HG03354 (cell line): ENCODE measurements around the gene MAN1C1.
"Not testable (repeated sequence)": the region's sequence is repeated elsewhere in the genome, so short reads cannot be mapped to it uniquely, and the experiment has no call there.

Source experiments
- ATAC-seq: cut with Tn5 transposase; IDR thresholded peaks from one replicate; pipeline ENCODE4 v1.9.1; 2021; ENCODE audit warnings: mild to moderate bottlenecking; ENCODE audit not compliant: unreplicated experiment, poor library complexity, severe bottlenecking

Gene MAN1C1

GRCh38 chr1:25581764-25582163, 34.8 kb upstream of the MAN1C1 start:
- ATAC-seq, result no peak

DNA sequence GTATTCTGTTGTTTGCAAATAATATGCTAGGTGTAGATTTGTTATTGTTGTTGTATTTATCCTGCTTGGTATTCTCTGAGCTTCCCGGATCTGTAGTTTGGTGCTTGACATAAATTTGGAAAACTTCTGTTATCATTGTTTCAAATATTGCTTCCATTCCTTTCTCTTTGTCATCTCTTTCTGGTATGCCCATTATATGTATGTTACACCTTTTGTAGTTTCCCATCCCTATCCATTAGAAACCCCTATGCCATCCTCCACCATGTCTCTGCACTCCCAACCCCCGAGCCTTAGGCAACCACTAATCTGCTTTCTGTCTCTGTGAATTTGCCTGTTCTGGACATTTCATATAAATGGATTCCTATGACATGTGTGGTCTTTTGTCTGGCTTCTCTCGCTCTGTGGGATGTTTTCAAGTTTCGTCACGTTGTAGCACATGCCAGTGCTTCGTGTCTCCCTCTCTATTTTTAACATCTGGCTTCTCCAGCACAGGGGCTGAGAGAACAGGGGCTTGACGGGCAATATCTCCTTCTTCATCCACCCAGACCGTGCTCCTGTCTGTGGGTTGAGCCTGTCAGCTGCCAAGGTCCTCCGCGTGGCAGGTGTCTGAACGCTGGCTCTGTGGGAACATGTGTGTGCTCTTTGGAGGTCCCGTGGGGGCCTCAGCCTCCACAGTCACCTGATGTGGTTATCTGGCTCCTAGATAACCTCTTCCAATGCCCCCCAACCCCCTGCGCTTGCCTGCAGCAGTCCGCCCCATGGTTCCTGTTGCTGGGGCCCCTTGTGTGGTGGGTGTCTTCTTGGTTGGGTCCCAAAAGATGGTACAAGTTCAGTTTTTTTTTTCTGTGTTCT, 32.8 kb upstream of the MAN1C1 start:
- no peak for ATAC-seq

GRCh38 chr1:25586181-25586588, 30.4 kb upstream of the MAN1C1 start:
- ATAC-seq, result no peak

DNA sequence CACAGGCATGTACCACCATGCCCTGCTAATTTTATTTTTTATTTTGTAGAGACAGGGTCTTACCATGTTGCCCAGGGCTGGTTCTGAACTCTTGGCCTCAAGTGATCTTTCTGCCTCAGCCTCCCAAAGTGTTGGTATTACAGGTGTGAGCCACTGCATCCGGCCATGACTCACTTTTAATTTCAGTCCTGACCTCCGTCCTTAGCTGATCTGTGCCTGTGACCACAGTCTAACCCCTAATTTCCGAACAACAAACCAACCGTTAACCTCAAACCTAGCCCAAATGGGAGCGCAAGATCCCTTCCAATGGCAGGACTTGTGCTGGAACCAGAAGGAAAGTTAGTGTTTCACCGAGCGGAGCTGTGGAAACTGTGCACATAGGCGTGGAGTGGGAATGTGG, 29.3 kb upstream of the MAN1C1 start:
- no peak for ATAC-seq

DNA sequence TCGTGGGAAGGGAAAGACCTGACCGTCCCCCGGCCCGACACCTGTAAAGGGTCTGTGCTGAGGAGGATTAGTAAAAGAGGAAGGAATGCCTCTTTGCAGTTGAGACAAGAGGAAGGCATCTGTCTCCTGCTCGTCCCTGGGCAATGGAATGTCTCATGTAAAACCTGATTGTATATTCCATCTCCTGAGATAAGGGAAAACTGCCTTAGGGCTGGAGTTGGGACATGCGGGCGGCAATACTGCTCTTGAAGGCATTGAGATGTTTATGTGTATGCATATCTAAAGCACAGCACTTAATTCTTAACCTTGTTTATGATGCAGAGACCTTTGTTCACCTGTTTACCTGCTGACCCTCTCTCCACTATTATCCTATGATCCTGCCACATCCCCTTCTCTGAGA, 28.4 kb upstream of the MAN1C1 start:
- ATAC-seq, result not testable (repeated sequence)

GRCh38 chr1:25588786-25589185, 27.8 kb upstream of the MAN1C1 start:
- not testable (repeated sequence) for ATAC-seq

DNA sequence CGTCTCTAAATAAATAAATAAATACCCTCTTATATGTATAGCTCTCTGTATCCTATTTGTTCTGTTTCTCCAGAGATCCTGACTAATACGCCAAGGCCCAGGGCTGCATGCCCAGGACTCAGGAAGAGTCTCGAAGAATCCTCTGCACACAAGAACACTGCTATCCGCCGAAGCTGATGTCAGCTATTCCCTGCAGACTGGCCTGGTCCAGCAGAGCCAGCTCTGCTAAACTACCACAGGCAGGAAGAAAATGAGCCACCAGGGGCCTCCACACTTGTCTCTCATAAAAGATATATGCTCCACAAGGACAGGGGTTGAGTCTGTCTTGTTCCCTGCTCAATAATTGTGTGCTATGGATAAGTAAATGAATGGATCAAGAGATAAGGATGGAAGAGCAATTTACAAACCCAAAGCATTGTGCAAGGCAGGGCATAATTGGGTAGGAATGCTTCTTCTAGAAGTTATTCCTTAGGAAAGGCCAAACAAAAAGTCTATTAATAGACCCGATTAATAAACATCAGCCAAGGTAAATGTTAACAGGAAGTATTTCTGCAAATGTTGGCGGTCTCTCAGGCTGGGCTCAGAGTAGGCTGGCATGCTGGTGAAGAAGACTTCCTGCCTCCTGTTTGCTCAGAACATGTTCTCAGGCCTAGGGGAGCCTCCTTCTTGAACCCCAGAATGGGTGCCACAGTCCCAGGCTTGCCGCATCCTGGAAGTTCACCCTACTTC, 26.3 kb upstream of the MAN1C1 start:
- no peak for ATAC-seq

DNA sequence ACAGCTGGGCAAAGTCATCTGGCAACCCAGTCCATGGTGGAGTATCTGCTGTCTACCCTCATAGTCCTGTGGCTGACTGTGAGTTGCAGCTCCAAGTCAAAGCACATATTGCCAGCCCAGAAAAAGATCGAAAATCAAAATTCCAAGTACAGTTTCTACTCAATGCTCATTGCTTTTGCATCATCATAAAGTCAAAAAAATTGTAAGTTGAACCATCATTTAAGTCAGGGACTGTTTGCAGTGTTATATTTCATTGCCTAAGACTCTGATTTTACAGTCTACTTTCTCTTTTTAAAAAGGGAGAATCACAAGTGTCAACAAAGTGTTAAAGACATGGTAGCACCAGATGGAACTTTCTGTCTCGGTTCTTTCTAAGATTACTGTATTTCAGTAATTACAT, 22.7 kb upstream of the MAN1C1 start:
- no peak for ATAC-seq

GRCh38 chr1:25594971-25595370, 21.6 kb upstream of the MAN1C1 start:
- ATAC-seq, result no peak

GRCh38 chr1:25596641-25597040, 19.9 kb upstream of the MAN1C1 start:
- ATAC-seq, result not testable (repeated sequence)

DNA sequence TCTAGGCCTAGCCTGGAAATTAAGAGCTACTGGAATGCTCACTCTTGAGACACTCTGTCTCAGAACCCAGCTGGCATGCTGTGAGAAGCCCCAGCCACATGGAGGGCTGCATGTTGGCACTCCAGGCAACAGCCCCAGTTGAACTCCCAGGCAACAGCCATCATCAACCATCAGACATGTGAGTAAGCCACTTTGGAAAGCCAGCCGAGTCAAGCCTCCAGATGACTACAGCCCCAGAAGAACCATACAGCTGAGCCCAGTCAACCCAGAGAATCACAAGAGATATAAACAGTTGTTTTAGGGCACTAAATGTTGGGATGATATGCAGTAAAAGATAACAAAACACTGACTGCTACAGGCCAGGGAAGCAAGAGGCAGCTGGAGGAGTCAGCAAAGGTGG, 17.7 kb upstream of the MAN1C1 start:
- ATAC-seq, result no peak

DNA sequence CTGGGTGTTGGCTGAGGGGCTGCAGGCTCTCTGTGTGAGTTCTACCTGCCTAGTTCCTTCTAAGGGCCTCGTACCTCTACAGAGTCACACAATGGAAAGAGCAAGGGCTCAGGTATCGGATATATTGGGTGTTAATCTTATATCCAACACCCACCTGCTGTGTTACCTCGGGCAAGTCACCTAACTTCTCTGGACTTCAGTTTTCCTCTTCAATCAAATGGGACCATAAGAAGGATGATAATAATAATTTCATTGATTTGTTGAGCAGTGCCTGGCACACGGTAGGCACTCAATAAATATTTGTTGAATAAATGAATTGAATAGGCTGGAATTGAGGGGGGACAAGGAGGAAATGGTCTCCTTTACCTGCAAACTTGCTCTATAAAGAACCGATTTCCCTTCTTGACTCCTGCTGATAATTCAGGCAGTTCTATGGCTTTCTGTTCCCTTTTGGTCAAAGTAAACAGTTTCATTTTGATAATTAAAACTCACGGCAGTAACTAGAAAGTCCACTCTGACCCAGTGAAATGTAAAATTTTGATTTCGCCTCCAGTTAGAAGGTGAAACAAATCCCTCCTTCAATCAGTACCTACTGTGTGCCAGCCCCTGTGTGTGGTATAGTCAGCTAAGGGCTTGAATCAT, 16.5 kb upstream of the MAN1C1 start:
- ATAC-seq, result no peak

DNA sequence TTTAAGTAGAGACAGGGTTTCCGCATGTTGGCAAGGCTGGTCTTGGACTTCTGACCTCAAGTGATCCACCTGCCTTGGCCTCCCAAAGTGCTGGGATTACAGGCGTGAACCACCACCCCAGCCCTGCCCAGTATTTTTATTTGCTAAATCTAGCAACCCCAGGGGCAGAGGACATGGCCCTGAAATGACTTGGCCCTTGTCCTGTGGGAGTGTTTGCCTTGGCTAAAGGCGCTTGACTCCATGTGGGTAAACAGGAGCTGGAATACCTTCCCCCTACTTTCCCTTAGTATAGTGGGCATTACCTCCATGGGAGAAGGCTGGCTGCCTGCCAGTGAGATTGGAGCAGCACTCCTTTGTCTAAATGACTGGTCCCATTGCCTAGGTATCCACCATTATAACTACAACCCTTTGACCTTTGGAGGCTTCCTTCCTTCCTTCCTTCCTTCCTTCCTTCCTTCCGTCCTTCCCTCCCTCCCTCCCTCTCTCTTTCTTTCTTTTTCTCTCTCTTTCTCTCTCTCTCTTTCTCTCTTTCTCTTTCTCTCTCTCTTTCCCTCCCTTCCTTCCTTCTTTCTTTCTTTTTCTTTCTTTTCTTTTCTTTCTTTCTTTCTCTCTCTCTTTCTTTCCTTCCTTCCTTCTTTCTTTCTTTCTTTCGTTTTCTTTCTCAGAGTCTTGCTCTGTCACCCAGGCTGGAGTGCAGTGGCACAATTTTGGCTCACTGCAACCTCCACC, 15.5 kb upstream of the MAN1C1 start:
- not testable (repeated sequence) for ATAC-seq

- ATAC-seq, result not testable (repeated sequence)
Measured at GRCh38 chr1:25603779-25604538, 12.6 kb upstream of the MAN1C1 start.

DNA sequence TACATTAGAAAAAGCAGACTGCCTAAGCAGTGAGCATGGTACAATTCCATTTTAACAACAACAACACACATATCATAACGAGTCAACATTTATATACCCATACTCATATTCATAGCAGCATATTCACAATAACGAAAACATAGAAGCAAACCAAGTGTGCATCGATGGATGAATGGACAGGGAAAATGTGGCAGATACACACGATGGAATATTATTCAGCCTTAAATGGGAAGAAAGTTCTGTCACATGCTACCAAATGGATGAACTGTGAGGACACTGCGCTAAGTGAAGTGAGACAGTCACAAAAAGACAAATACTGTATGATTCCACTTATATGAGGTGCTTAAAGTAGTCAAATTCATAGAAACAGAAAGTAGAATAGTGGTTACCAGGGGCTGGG, 9.5 kb upstream of the MAN1C1 start:
- ATAC-seq, result no peak

DNA sequence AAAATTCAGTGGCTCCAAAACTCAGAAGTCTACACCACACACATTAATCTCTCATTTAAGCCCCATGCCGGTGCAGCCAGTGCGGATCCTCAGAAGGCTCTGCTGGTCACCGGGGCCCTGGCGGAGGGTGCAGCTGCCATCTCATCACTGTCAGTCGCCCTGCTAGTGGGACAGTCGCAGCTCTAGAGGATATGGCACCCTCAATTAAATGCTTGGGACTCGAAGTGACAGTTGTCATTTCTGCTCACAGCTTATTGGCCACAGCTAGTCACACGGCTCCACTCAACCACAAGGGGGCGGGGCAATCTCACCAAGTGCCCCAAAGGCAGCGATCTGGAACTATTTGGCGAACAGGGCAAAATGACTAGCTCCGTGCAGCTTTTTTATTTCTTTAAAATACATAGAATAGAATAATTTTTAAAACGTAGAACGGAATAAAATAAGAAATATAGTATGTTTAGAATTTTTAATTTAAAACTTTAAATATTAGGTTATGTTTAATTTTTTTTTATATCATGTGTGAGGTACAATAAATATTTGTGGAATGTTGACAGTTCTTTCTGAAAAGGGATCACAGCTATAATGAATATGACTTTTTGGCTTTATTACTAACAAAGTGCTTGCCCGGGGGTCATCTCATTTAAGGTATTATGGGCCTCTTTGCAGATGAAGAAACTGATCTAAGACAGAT, 8.0 kb upstream of the MAN1C1 start:
- ATAC-seq, result peak; percentile 87

DNA sequence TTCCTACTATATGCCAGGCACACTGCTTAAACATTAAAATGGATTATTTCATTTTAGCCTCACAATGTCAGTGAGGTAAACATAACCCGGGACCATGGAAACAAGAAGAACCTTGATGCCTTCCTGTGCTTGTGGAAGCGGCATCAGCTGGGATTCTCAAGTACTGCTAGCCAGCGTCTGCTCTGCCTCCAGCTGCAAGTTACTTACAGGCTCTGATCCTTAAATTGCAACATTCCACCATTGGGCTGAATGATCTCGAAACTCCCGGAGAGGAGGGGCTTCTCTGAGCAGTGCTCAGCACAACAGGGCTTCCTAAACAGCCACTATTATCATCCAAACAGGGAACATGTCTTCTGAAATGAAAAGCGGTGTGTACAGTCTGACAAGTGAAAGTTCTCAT, 6.7 kb upstream of the MAN1C1 start:
- ATAC-seq, result no peak

GRCh38 chr1:25610822-25611630, 5.6 kb upstream of the MAN1C1 start:
- no peak for ATAC-seq
